Astrocyte (in vitro differentiated cells and primary cell): ENCODE results near the gene DAGLA. TPM values are rescaled to one million over a fixed set of nuclear protein-coding genes. Genes with fewer than 3 reads are reported as not detected.

Experiments
- DNase-seq: peaks from one replicate; pipeline ENCODE4 v3.0.0-alpha.2; 2010; ENCODE audit warnings: low read depth
- FAIRE-seq: peaks from 2 replicates; lab custom pipeline; 2011; peaks lifted over from hg19 to GRCh38; lab: Jason Lieb, UNC
- H2AFZ ChIP-seq: 2 replicates; pipeline ENCODE4 v1.6.0; 2012; ENCODE audit warnings: low read depth, low read length, inconsistent platforms
- H3K27ac ChIP-seq: 2 replicates; pipeline ENCODE4 v1.5.1; 2011; ENCODE audit warnings: low read depth, low read length, inconsistent platforms
- H3K27me3 ChIP-seq: 2 replicates; pipeline ENCODE4 v1.6.0; 2011; ENCODE audit warnings: low read length, inconsistent platforms; ENCODE audit not compliant: insufficient read depth
- H3K36me3 ChIP-seq: 2 replicates; pipeline ENCODE4 v1.5.1; 2011; ENCODE audit warnings: low read length, inconsistent platforms; ENCODE audit not compliant: insufficient read depth
- H3K4me1 ChIP-seq: 2 replicates; pipeline ENCODE4 v1.5.1; 2011; ENCODE audit warnings: low read length, inconsistent platforms; ENCODE audit not compliant: insufficient read depth
- H3K4me2 ChIP-seq: 2 replicates; pipeline ENCODE4 v1.6.0; 2012; ENCODE audit warnings: low read length, inconsistent platforms
- H3K4me3 ChIP-seq: 2 replicates; pipeline ENCODE4 v1.5.1; 2011; ENCODE audit warnings: low read depth, mild to moderate bottlenecking, low read length, inconsistent platforms; ENCODE audit not compliant: insufficient read depth
- H3K79me2 ChIP-seq: 2 replicates; pipeline ENCODE4 v1.6.0; 2012; ENCODE audit warnings: mild to moderate bottlenecking, low read length, inconsistent platforms; ENCODE audit not compliant: insufficient read depth
- H3K9ac ChIP-seq: 2 replicates; pipeline ENCODE4 v1.6.0; 2012; ENCODE audit warnings: mild to moderate bottlenecking, low read length, inconsistent platforms
- H3K9me3 ChIP-seq: 2 replicates; pipeline ENCODE4 v1.5.1; 2012; ENCODE audit warnings: low read depth, mild to moderate bottlenecking, low read length, inconsistent platforms; ENCODE audit not compliant: insufficient read depth
- H4K20me1 ChIP-seq: 2 replicates; pipeline ENCODE4 v1.6.0; 2012; ENCODE audit warnings: low read length, inconsistent platforms; ENCODE audit not compliant: insufficient read depth
- H3K27ac Mint-ChIP-seq: one replicate; pipeline ENCODE4 v1.8.0; 2021; ENCODE audit warnings: mild to moderate bottlenecking, mixed read lengths; ENCODE audit not compliant: unreplicated experiment
- H3K27me3 Mint-ChIP-seq: one replicate; pipeline ENCODE4 v1.8.0; 2021; ENCODE audit warnings: low read depth, mixed read lengths; ENCODE audit not compliant: unreplicated experiment
- H3K36me3 Mint-ChIP-seq: one replicate; pipeline ENCODE4 v1.8.0; 2021; ENCODE audit warnings: low read depth, mixed read lengths; ENCODE audit not compliant: unreplicated experiment
- H3K4me1 Mint-ChIP-seq: one replicate; pipeline ENCODE4 v1.8.0; 2021; ENCODE audit warnings: low read depth, mixed read lengths; ENCODE audit not compliant: unreplicated experiment
- H3K4me3 Mint-ChIP-seq: one replicate; pipeline ENCODE4 v1.8.0; 2021; ENCODE audit warnings: mild to moderate bottlenecking, moderate library complexity, mixed read lengths; ENCODE audit not compliant: unreplicated experiment
- H3K9me3 Mint-ChIP-seq: one replicate; pipeline ENCODE4 v1.8.0; 2021; ENCODE audit warnings: mild to moderate bottlenecking, mixed read lengths; ENCODE audit not compliant: unreplicated experiment
- EZH2 ChIP-seq: IDR thresholded peaks from 2 replicates; pipeline ENCODE4 v1.6.1; 2012; ENCODE audit warnings: mild to moderate bottlenecking, low read length, inconsistent platforms; ENCODE audit not compliant: insufficient read depth
- total RNA-seq: library from RNA; stranded (reverse); gene quantifications from 2 replicates; pipeline ENCODE4 v1.2.1, GENCODE V29; 2021
- TF ChIP-seq, protein P1 (sequence below): IDR thresholded peaks from 2 replicates; pipeline ENCODE4 v1.5.1; 2011; ENCODE audit warnings: low read depth, mild to moderate bottlenecking, inconsistent platforms, low read length, moderate library complexity; ENCODE audit not compliant: insufficient read depth

DAGLA gene
- total RNA-seq, 1 donor from 2014 or later = 5.5 TPM

DNA sequence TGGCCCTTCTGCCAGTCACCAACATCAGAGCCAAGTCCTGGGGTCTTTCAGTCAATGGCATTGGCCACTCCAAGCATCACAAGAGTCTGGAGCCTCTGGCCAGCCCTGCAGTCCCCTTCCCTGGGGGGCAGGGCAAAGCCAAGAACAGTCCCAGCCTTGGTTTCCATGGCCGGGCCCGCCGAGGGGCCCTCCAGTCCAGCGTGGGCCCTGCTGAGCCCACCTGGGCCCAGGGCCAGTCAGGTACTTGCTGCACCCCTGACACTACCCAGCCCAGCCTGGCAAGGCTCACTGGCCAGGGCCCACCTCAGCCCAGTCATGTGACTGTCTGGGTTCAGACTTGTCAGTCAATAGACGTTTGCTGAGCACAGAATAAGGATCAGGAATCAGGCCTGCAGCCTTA is 101.4 kb downstream of the DAGLA start:
- Histone ChIP-seq H3K27ac (no peak overlapping the region), H3K4me1 (peaks cover 19% of the 10 kb centered on the region), H3K9ac (no peak overlapping the region), H3K4me2 (no peak overlapping the region), H3K27me3 (no peaks in the 10 kb centered on the region), H3K79me2 (no peaks in the 10 kb centered on the region), H3K36me3 (peaks cover 9% of the 10 kb centered on the region), H3K4me3 (no peak overlapping the region), H3K9me3 (no peaks in the 10 kb centered on the region), H2AFZ (no peak overlapping the region), H4K20me1 (peaks cover 19% of the 10 kb centered on the region)
- Mint-ChIP-seq H3K9me3 (no peaks in the 10 kb centered on the region), H3K27ac (no peak overlapping the region), H3K4me3 (no peak overlapping the region), H3K36me3 (peaks cover 14% of the 10 kb centered on the region), H3K27me3 (no peaks in the 10 kb centered on the region), H3K4me1 (peaks cover 26% of the 10 kb centered on the region)
- FAIRE-seq = no peak
- no peak for DNase-seq
- no peak for TF ChIP-seq EZH2
- TF ChIP-seq, protein P1, sequence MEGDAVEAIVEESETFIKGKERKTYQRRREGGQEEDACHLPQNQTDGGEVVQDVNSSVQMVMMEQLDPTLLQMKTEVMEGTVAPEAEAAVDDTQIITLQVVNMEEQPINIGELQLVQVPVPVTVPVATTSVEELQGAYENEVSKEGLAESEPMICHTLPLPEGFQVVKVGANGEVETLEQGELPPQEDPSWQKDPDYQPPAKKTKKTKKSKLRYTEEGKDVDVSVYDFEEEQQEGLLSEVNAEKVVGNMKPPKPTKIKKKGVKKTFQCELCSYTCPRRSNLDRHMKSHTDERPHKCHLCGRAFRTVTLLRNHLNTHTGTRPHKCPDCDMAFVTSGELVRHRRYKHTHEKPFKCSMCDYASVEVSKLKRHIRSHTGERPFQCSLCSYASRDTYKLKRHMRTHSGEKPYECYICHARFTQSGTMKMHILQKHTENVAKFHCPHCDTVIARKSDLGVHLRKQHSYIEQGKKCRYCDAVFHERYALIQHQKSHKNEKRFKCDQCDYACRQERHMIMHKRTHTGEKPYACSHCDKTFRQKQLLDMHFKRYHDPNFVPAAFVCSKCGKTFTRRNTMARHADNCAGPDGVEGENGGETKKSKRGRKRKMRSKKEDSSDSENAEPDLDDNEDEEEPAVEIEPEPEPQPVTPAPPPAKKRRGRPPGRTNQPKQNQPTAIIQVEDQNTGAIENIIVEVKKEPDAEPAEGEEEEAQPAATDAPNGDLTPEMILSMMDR = no peak

GRCh38 chr11:61782299-61782698 is 102.1 kb downstream of the DAGLA start:
- Histone ChIP-seq H3K9ac (no peak overlapping the region), H3K27me3 (no peaks in the 10 kb centered on the region), H3K4me3 (no peak overlapping the region), H3K79me2 (no peaks in the 10 kb centered on the region), H3K36me3 (peaks cover 9% of the 10 kb centered on the region), H3K4me2 (no peak overlapping the region), H3K4me1 (peaks cover 19% of the 10 kb centered on the region), H3K9me3 (no peaks in the 10 kb centered on the region), H4K20me1 (peaks cover 26% of the 10 kb centered on the region), H2AFZ (no peak overlapping the region), H3K27ac (no peak overlapping the region)
- no peak overlapping the region for H3K4me3 Mint-ChIP-seq
- no peak for DNase-seq
- no peaks in the 10 kb centered on the region for H3K9me3 Mint-ChIP-seq
- peaks cover 17% of the 10 kb centered on the region for H3K36me3 Mint-ChIP-seq
- H3K4me1 Mint-ChIP-seq = peaks cover 26% of the 10 kb centered on the region
- no peak for TF ChIP-seq EZH2
- TF ChIP-seq, protein P1 = no peak
- no peak overlapping the region for H3K27ac Mint-ChIP-seq
- no peak for FAIRE-seq
- no peaks in the 10 kb centered on the region for H3K27me3 Mint-ChIP-seq

GRCh38 chr11:61782841-61783240 is 102.7 kb downstream of the DAGLA start:
- Histone ChIP-seq H3K4me3 (no peak overlapping the region), H3K9ac (no peak overlapping the region), H2AFZ (no peak overlapping the region), H3K4me1 (peaks cover 17% of the 10 kb centered on the region), H3K9me3 (no peaks in the 10 kb centered on the region), H3K27ac (no peak overlapping the region), H3K4me2 (no peak overlapping the region), H3K79me2 (no peaks in the 10 kb centered on the region), H4K20me1 (peaks cover 32% of the 10 kb centered on the region), H3K27me3 (no peaks in the 10 kb centered on the region), H3K36me3 (peaks cover 9% of the 10 kb centered on the region)
- TF ChIP-seq, protein P1 = no peak
- no peak for TF ChIP-seq EZH2
- DNase-seq (no peak), FAIRE-seq (no peak)
- H3K9me3 Mint-ChIP-seq = no peaks in the 10 kb centered on the region
- H3K27ac Mint-ChIP-seq = peak overlapping the region; percentile 66
- H3K27me3 Mint-ChIP-seq = no peaks in the 10 kb centered on the region
- peaks cover 26% of the 10 kb centered on the region for H3K4me1 Mint-ChIP-seq
- H3K36me3 Mint-ChIP-seq = peaks cover 15% of the 10 kb centered on the region
- H3K4me3 Mint-ChIP-seq = no peak overlapping the region
